Right atrium auricular region (tissue), 2 donors: ENCODE data around the gene PPP6R3. TPM values are rescaled to one million over a fixed set of nuclear protein-coding genes. Genes with fewer than 3 reads are reported as not detected.

Experiments used
- DNase-seq: peaks from one replicate; pipeline ENCODE4 v3.0.0-alpha.2; 2019; ENCODE audit warnings: low spot score
- H3K27ac ChIP-seq, 2 donors: fragments of 200-600 bp; sonication (generic); 1 replicate in 1 of 2; 2 replicates in 1 of 2; pipeline ENCODE4 v1.5.1; 2016 to 2019
- H3K27me3 ChIP-seq, 2 donors: fragments of 200-600 bp; sonication (generic); one replicate each; pipeline versions ENCODE4 v1.5.1 to v1.6.0; 2017 to 2019
- H3K36me3 ChIP-seq: fragments of 200-600 bp; sonication (generic); one replicate; pipeline ENCODE4 v1.5.1; 2016
- H3K4me1 ChIP-seq, 2 donors: fragments of 200-600 bp; sonication (generic); one replicate each; pipeline versions ENCODE4 v1.5.1 to v1.6.0; 2017 to 2019
- H3K4me3 ChIP-seq, 2 donors: fragments of 200-600 bp; sonication (generic); 1 replicate in 1 of 2; 2 replicates in 1 of 2; pipeline ENCODE4 v1.5.1; 2017 to 2019; ENCODE audit warnings: mild to moderate bottlenecking in 1 of 2, moderate library complexity in 1 of 2
- H3K9me3 ChIP-seq, 2 donors: fragments of 200-600 bp; sonication (generic); one replicate each; pipeline ENCODE4 v1.5.1; 2019
- CTCF ChIP-seq, 2 donors: fragments of 200-600 bp; sonication (generic); IDR thresholded peaks; one replicate each; pipeline ENCODE4 v1.5.1; 2019; ENCODE audit warnings: antibody characterized with exemption in 2 of 2
- total RNA-seq, 2 donors: library from RNA; depleted of rRNA; stranded (reverse); fragments of >200 nt; gene quantifications; one replicate each; pipeline ENCODE4 v1.1.0, GENCODE V29; 2016

The PPP6R3 gene
- total RNA-seq, 2 donors from 2014 or later: 81.1 to 95.2 TPM

GRCh38 chr11:68416070-68416578 lies 44.4 kb upstream of the PPP6R3 start:
- no peak overlapping the region for H3K4me3 ChIP-seq
- peaks cover 71% of the 10 kb centered on the region for H3K36me3 ChIP-seq
- H3K9me3 ChIP-seq: no peaks in the 10 kb centered on the region
- DNase-seq: no peak
- no peaks in the 10 kb centered on the region for H3K27me3 ChIP-seq
- no peak overlapping the region for H3K27ac ChIP-seq
- no peak for TF ChIP-seq CTCF (IDR thresholded peaks at IDR 0.05)
- H3K4me1 ChIP-seq: no peaks in the 10 kb centered on the region

- Histone ChIP-seq H3K36me3 (peaks cover 50% of the 10 kb centered on the region), H3K9me3 (no peaks in the 10 kb centered on the region), H3K4me3 (no peak overlapping the region), H3K27ac (no peak overlapping the region), H3K27me3 (no peaks in the 10 kb centered on the region), H3K4me1 (no peaks in the 10 kb centered on the region)
- TF ChIP-seq CTCF (IDR thresholded peaks at IDR 0.05): no peak
- no peak for DNase-seq
Measured at GRCh38 chr11:68418648-68419047, 41.9 kb upstream of the PPP6R3 start.

GRCh38 chr11:68420171-68420570 lies 40.4 kb upstream of the PPP6R3 start:
- Histone ChIP-seq H3K27ac (no peak overlapping the region), H3K27me3 (no peaks in the 10 kb centered on the region), H3K4me3 (no peak overlapping the region), H3K36me3 (peaks cover 50% of the 10 kb centered on the region), H3K9me3 (no peaks in the 10 kb centered on the region), H3K4me1 (no peaks in the 10 kb centered on the region)
- DNase-seq: no peak
- TF ChIP-seq CTCF (IDR thresholded peaks at IDR 0.05): no peak

- Histone ChIP-seq H3K4me3 (no peak overlapping the region), H3K4me1 (no peaks in the 10 kb centered on the region), H3K27ac (no peak overlapping the region), H3K9me3 (no peaks in the 10 kb centered on the region), H3K27me3 (no peaks in the 10 kb centered on the region), H3K36me3 (peaks cover 68% of the 10 kb centered on the region)
- DNase-seq: no peak
- no peak for TF ChIP-seq CTCF (IDR thresholded peaks at IDR 0.05)
Measured at GRCh38 chr11:68423481-68423880, 37.1 kb upstream of the PPP6R3 start.

- H3K9me3 ChIP-seq: peaks cover under 1% of the 10 kb centered on the region in 2 donors
- no peak overlapping the region for H3K4me3 ChIP-seq
- no peak overlapping the region for H3K27ac ChIP-seq
- H3K36me3 ChIP-seq: peaks cover 66% of the 10 kb centered on the region
- no peak for TF ChIP-seq CTCF (IDR thresholded peaks at IDR 0.05)
- H3K27me3 ChIP-seq: no peaks in the 10 kb centered on the region
- no peak for DNase-seq
- no peaks in the 10 kb centered on the region for H3K4me1 ChIP-seq
Measured at GRCh38 chr11:68424101-68424632, 36.4 kb upstream of the PPP6R3 start.
